ENCODE results near the gene ATP2C2.

- TF ChIP-seq CTCF (IDR thresholded peaks at IDR 0.05) (no peak), POLR2A (IDR thresholded peaks at IDR 0.05) (no peak)
Measured at GRCh38 chr16:84438971-84439696, 70.8 kb downstream of the ATP2C2 start.
